Ovary (tissue), 3 donors: ENCODE data around the gene PIK3AP1.

Experiments
- POLR2A ChIP-seq: fragments of 450-650 bp; IDR thresholded peaks from one replicate; pipeline ENCODE4 v1.6.1; 2017; ENCODE audit warnings: antibody characterized with exemption, mild to moderate bottlenecking, moderate library complexity
- TF ChIP-seq, protein P1 (sequence below), 3 donors: fragments of 450-650 bp in 2 of 3; fragments of 200-600 bp in 1 of 3; IDR thresholded peaks; one replicate each; pipeline versions ENCODE4 v1.5.1 to v1.8.0; 2016 to 2022; ENCODE audit warnings: antibody characterized with exemption in 3 of 3, mild to moderate bottlenecking in 1 of 3
- donor health status: DM: no; HTN: no; CAD: no.

DNA sequence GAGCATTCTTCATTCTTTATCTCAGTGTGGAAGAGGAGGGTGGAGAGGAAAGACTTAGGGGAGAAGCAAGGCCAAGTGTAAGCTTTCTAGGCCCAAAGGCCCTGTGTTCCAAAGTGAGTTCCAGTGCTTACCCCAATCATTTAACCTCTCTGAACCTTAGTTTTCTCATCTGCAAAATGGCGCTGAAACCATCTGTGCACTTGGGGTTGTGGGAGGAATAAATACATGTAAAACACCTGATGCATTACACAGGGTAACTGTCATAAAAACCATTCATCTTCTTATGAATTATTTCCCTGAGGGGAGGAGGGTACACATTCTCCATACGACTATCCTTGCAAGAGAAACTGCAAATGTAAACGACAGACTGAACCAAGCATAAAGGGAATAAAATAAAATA, 19.0 kb downstream of the PIK3AP1 start:
- TF ChIP-seq POLR2A, result no peak
- TF ChIP-seq, protein P1, sequence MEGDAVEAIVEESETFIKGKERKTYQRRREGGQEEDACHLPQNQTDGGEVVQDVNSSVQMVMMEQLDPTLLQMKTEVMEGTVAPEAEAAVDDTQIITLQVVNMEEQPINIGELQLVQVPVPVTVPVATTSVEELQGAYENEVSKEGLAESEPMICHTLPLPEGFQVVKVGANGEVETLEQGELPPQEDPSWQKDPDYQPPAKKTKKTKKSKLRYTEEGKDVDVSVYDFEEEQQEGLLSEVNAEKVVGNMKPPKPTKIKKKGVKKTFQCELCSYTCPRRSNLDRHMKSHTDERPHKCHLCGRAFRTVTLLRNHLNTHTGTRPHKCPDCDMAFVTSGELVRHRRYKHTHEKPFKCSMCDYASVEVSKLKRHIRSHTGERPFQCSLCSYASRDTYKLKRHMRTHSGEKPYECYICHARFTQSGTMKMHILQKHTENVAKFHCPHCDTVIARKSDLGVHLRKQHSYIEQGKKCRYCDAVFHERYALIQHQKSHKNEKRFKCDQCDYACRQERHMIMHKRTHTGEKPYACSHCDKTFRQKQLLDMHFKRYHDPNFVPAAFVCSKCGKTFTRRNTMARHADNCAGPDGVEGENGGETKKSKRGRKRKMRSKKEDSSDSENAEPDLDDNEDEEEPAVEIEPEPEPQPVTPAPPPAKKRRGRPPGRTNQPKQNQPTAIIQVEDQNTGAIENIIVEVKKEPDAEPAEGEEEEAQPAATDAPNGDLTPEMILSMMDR (IDR thresholded peaks at IDR 0.05), result no peak
